ENCODE results near the gene GJA10. TPM values are rescaled to one million over a fixed set of nuclear protein-coding genes. Genes with fewer than 3 reads are reported as not detected.

GJA10 gene
- total and polyA plus RNA-seq, 5 donors from 2014 or later = not detected

- no peak for ATAC-seq (ENCODE audit: low read depth in 2 of 2)
- H3K9me3 Mint-ChIP-seq = peaks cover 0 to 10% (median 4%) of the 10 kb centered on the region in 7 donors
- H3K36me3 Mint-ChIP-seq = peaks cover 5% of the 10 kb centered on the region
- peak overlapping the region in 1 of 4 donors; percentile 83 for H3K4me3 Mint-ChIP-seq
- peaks cover 18% of the 10 kb centered on the region for H3K27me3 Mint-ChIP-seq
- Histone ChIP-seq H3K36me3 (ENCODE audit: control insufficient read depth, insufficient read depth, low read length) (no peaks in the 10 kb centered on the region), H3K27me3 (ENCODE audit: control insufficient read depth, insufficient read depth, low read length) (no peaks in the 10 kb centered on the region), H3K4me1 (ENCODE audit: control insufficient read depth, insufficient read depth, low read length, poor library complexity, severe bottlenecking) (no peaks in the 10 kb centered on the region), H3K9me3 (ENCODE audit: control insufficient read depth in 2 of 2, low read length in 2 of 2) (peaks cover 7 to 9% of the 10 kb centered on the region in 2 experiments), H3K27ac (ENCODE audit: insufficient read depth, low read length, poor library complexity, severe bottlenecking) (no peak overlapping the region), H3K4me3 (ENCODE audit: low read depth, low read length) (no peak overlapping the region)
- H3K27ac Mint-ChIP-seq = no peak overlapping the region
- H3K4me1 Mint-ChIP-seq = peaks cover 0 to 14% (median 3%) of the 10 kb centered on the region in 4 donors
- no peak for DNase-seq
Observed at GRCh38 chr6:89921197-89921596, 26.9 kb downstream of the GJA10 start.

GRCh38 chr6:89921691-89922090 lies 27.4 kb downstream of the GJA10 start:
- Histone ChIP-seq H3K4me1 (ENCODE audit: control insufficient read depth, insufficient read depth, low read length, poor library complexity, severe bottlenecking) (no peaks in the 10 kb centered on the region), H3K9me3 (ENCODE audit: control insufficient read depth in 2 of 2, low read length in 2 of 2) (peaks cover 6% of the 10 kb centered on the region in 2 experiments), H3K4me3 (ENCODE audit: low read depth, low read length) (no peak overlapping the region), H3K36me3 (ENCODE audit: control insufficient read depth, insufficient read depth, low read length) (no peaks in the 10 kb centered on the region), H3K27ac (ENCODE audit: insufficient read depth, low read length, poor library complexity, severe bottlenecking) (no peak overlapping the region), H3K27me3 (ENCODE audit: control insufficient read depth, insufficient read depth, low read length) (no peaks in the 10 kb centered on the region)
- DNase-seq = no peak
- Mint-ChIP-seq H3K36me3 (peaks cover 5% of the 10 kb centered on the region), H3K9me3 (peaks cover 0 to 6% (median 3%) of the 10 kb centered on the region in 7 donors), H3K27me3 (peaks cover 18% of the 10 kb centered on the region), H3K4me3 (no peak overlapping the region), H3K27ac (no peak overlapping the region), H3K4me1 (peaks cover 0 to 18% (median 5%) of the 10 kb centered on the region in 4 donors)
- no peak for ATAC-seq (ENCODE audit: low read depth in 2 of 2)

DNA sequence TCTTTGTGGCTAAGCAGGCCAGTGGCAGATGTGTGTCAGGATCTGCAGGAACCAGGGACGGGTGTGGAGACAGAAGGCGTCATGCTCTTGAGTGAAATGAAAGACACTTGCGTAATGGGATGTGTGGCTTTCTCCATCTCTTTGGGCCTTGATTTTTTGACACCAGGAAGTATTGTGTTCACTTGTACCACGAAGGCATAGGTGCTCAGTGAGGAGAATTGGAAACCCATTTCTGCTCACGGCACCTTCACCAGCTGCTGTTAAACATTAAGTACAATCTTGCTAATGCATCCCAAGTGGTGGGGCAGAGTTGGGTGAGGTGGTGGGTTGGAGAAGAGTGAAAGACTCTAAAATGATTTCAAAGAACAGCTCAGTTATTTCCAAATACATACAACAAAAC lies 30.0 kb downstream of the GJA10 start:
- peaks cover 0 to 2% (median 0%) of the 10 kb centered on the region in 7 donors for H3K9me3 Mint-ChIP-seq
- H3K4me3 Mint-ChIP-seq = no peak overlapping the region
- ATAC-seq (ENCODE audit: low read depth in 2 of 2) (no peak), DNase-seq (no peak)
- no peaks in the 10 kb centered on the region for H3K27me3 ChIP-seq (ENCODE audit: control insufficient read depth, insufficient read depth, low read length)
- H3K27ac ChIP-seq (ENCODE audit: insufficient read depth, low read length, poor library complexity, severe bottlenecking) = no peak overlapping the region
- H3K4me3 ChIP-seq (ENCODE audit: low read depth, low read length) = no peak overlapping the region
- no peak overlapping the region for H3K27ac Mint-ChIP-seq
- peaks cover 18% of the 10 kb centered on the region for H3K27me3 Mint-ChIP-seq
- no peaks in the 10 kb centered on the region for H3K4me1 ChIP-seq (ENCODE audit: control insufficient read depth, insufficient read depth, low read length, poor library complexity, severe bottlenecking)
- H3K36me3 Mint-ChIP-seq = peaks cover 10% of the 10 kb centered on the region
- peaks cover 0 to 42% (median 16%) of the 10 kb centered on the region in 4 donors for H3K4me1 Mint-ChIP-seq
- no peaks in the 10 kb centered on the region for H3K9me3 ChIP-seq (ENCODE audit: control insufficient read depth in 2 of 2, low read length in 2 of 2)
- H3K36me3 ChIP-seq (ENCODE audit: control insufficient read depth, insufficient read depth, low read length) = no peaks in the 10 kb centered on the region

- no peak overlapping the region for H3K27ac ChIP-seq (ENCODE audit: insufficient read depth, low read length, poor library complexity, severe bottlenecking)
- no peak overlapping the region for H3K4me3 ChIP-seq (ENCODE audit: low read depth, low read length)
- no peaks in the 10 kb centered on the region for H3K27me3 ChIP-seq (ENCODE audit: control insufficient read depth, insufficient read depth, low read length)
- Mint-ChIP-seq H3K27me3 (peaks cover 16% of the 10 kb centered on the region), H3K27ac (no peak overlapping the region), H3K4me3 (no peak overlapping the region), H3K36me3 (peaks cover 14% of the 10 kb centered on the region), H3K9me3 (no peaks in the 10 kb centered on the region), H3K4me1 (peaks cover 0 to 49% (median 19%) of the 10 kb centered on the region in 4 donors)
- ATAC-seq (ENCODE audit: low read depth in 2 of 2) = no peak
- no peaks in the 10 kb centered on the region for H3K4me1 ChIP-seq (ENCODE audit: control insufficient read depth, insufficient read depth, low read length, poor library complexity, severe bottlenecking)
- H3K9me3 ChIP-seq (ENCODE audit: control insufficient read depth in 2 of 2, low read length in 2 of 2) = no peaks in the 10 kb centered on the region
- H3K36me3 ChIP-seq (ENCODE audit: control insufficient read depth, insufficient read depth, low read length) = no peaks in the 10 kb centered on the region
- no peak for DNase-seq
Observed at GRCh38 chr6:89925826-89926225, 31.6 kb downstream of the GJA10 start.

DNA sequence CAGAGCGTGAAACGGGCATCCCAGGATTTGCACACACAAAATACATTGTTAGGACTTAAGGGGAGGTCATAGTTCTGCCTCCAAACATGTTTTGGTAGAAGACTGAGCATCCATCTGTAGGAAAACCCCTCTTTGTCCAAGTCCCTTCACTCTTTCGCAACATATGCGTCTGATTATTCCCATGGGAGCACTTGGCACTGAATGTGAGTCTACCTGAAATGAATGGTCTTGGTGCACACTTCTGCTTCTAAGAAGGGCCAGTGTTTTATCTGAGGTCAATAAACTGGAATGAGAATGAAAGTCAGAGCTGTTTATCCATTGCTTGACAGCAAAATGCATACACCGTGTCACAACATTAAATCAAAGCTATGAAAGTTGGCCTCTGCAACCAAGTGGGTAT lies 33.0 kb downstream of the GJA10 start:
- Mint-ChIP-seq H3K27me3 (peaks cover 14% of the 10 kb centered on the region), H3K4me3 (no peak overlapping the region), H3K9me3 (no peaks in the 10 kb centered on the region), H3K36me3 (peaks cover 22% of the 10 kb centered on the region), H3K27ac (peak overlapping the region in 1 of 3 donors; percentile 43), H3K4me1 (peaks cover 0 to 49% (median 19%) of the 10 kb centered on the region in 4 donors)
- Histone ChIP-seq H3K4me3 (ENCODE audit: low read depth, low read length) (no peak overlapping the region), H3K9me3 (ENCODE audit: control insufficient read depth in 2 of 2, low read length in 2 of 2) (no peaks in the 10 kb centered on the region), H3K27ac (ENCODE audit: insufficient read depth, low read length, poor library complexity, severe bottlenecking) (no peak overlapping the region), H3K4me1 (ENCODE audit: control insufficient read depth, insufficient read depth, low read length, poor library complexity, severe bottlenecking) (no peaks in the 10 kb centered on the region), H3K27me3 (ENCODE audit: control insufficient read depth, insufficient read depth, low read length) (no peaks in the 10 kb centered on the region), H3K36me3 (ENCODE audit: control insufficient read depth, insufficient read depth, low read length) (peaks cover 4% of the 10 kb centered on the region)
- DNase-seq (no peak), ATAC-seq (ENCODE audit: low read depth in 2 of 2) (no peak)

- Mint-ChIP-seq H3K4me1 (peaks cover 0 to 49% (median 19%) of the 10 kb centered on the region in 4 donors), H3K27me3 (peaks cover 8% of the 10 kb centered on the region), H3K27ac (peak overlapping the region in 2 of 3 donors; percentile 27 to 62), H3K4me3 (no peak overlapping the region), H3K9me3 (no peaks in the 10 kb centered on the region), H3K36me3 (peaks cover 25% of the 10 kb centered on the region)
- H3K36me3 ChIP-seq (ENCODE audit: control insufficient read depth, insufficient read depth, low read length) = peaks cover 6% of the 10 kb centered on the region
- ATAC-seq (ENCODE audit: low read depth in 2 of 2) (no peak), DNase-seq (no peak)
- no peak overlapping the region for H3K27ac ChIP-seq (ENCODE audit: insufficient read depth, low read length, poor library complexity, severe bottlenecking)
- no peaks in the 10 kb centered on the region for H3K4me1 ChIP-seq (ENCODE audit: control insufficient read depth, insufficient read depth, low read length, poor library complexity, severe bottlenecking)
- no peaks in the 10 kb centered on the region for H3K27me3 ChIP-seq (ENCODE audit: control insufficient read depth, insufficient read depth, low read length)
- no peaks in the 10 kb centered on the region for H3K9me3 ChIP-seq (ENCODE audit: control insufficient read depth in 2 of 2, low read length in 2 of 2)
- H3K4me3 ChIP-seq (ENCODE audit: low read depth, low read length) = no peak overlapping the region
Observed at GRCh38 chr6:89927791-89928550, 33.7 kb downstream of the GJA10 start.

DNA sequence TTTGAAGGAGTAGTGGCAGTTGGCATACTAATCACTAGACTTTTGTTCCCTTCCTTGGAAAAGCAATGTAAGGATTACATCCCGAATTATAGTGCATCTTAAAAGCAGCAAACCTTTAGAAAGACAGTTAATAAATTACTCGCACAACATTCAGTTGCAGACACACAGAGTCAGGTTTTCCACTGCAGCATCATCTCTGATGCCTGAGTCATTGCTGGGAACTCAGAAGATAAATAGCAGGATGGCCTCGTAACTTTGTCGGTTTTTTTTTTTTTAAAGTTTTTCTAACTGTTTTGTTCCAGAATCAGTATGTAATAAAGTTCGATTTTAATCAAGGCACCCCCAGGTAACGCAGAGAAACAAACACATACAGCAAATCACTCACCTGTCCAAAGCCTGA lies 34.3 kb downstream of the GJA10 start:
- Histone ChIP-seq H3K27ac (ENCODE audit: insufficient read depth, low read length, poor library complexity, severe bottlenecking) (no peak overlapping the region), H3K36me3 (ENCODE audit: control insufficient read depth, insufficient read depth, low read length) (peaks cover 6% of the 10 kb centered on the region), H3K4me3 (ENCODE audit: low read depth, low read length) (no peak overlapping the region), H3K9me3 (ENCODE audit: control insufficient read depth in 2 of 2, low read length in 2 of 2) (no peaks in the 10 kb centered on the region), H3K27me3 (ENCODE audit: control insufficient read depth, insufficient read depth, low read length) (no peaks in the 10 kb centered on the region), H3K4me1 (ENCODE audit: control insufficient read depth, insufficient read depth, low read length, poor library complexity, severe bottlenecking) (no peaks in the 10 kb centered on the region)
- no peaks in the 10 kb centered on the region for H3K9me3 Mint-ChIP-seq
- H3K27me3 Mint-ChIP-seq = peaks cover 6% of the 10 kb centered on the region
- H3K4me3 Mint-ChIP-seq = no peak overlapping the region
- H3K4me1 Mint-ChIP-seq = peaks cover 0 to 49% (median 19%) of the 10 kb centered on the region in 4 donors
- ATAC-seq (ENCODE audit: low read depth in 2 of 2) = no peak
- DNase-seq = no peak
- peaks cover 31% of the 10 kb centered on the region for H3K36me3 Mint-ChIP-seq
- peak overlapping the region in 2 of 3 donors; percentile 58 to 62 for H3K27ac Mint-ChIP-seq

DNA sequence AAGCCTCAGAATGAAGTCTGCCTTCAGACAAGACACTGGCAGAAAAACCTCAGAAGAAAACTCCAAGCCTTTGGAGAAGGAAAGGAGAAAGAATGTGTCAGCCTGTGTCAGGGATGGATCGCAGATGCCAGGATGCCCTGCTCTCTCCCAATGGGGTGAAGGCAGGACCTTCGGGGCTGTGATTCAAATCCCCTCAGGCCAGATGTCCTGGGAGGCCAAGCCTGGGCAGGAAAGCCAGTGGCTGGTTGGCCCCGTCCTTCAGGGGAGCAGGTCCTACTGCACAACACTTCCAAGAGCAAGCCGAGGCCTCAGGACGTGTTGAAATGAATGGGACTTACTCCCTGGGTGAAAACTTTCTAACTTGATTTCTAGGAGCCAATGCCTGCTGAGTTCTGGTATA lies 36.5 kb downstream of the GJA10 start:
- Mint-ChIP-seq H3K36me3 (peaks cover 36% of the 10 kb centered on the region), H3K4me1 (peaks cover 0 to 40% (median 16%) of the 10 kb centered on the region in 4 donors), H3K4me3 (no peak overlapping the region), H3K27ac (peak overlapping the region in 1 of 3 donors; percentile 85), H3K27me3 (peaks cover 6% of the 10 kb centered on the region), H3K9me3 (peaks cover 0 to 1% (median 0%) of the 10 kb centered on the region in 7 donors)
- Histone ChIP-seq H3K4me1 (ENCODE audit: control insufficient read depth, insufficient read depth, low read length, poor library complexity, severe bottlenecking) (no peaks in the 10 kb centered on the region), H3K36me3 (ENCODE audit: control insufficient read depth, insufficient read depth, low read length) (peaks cover 13% of the 10 kb centered on the region), H3K9me3 (ENCODE audit: control insufficient read depth in 2 of 2, low read length in 2 of 2) (no peaks in the 10 kb centered on the region), H3K27me3 (ENCODE audit: control insufficient read depth, insufficient read depth, low read length) (no peaks in the 10 kb centered on the region), H3K4me3 (ENCODE audit: low read depth, low read length) (no peak overlapping the region), H3K27ac (ENCODE audit: insufficient read depth, low read length, poor library complexity, severe bottlenecking) (no peak overlapping the region)
- DNase-seq (no peak), ATAC-seq (ENCODE audit: low read depth in 2 of 2) (no peak)
